ENCODE measurements around the gene DNAJC18.

DNA sequence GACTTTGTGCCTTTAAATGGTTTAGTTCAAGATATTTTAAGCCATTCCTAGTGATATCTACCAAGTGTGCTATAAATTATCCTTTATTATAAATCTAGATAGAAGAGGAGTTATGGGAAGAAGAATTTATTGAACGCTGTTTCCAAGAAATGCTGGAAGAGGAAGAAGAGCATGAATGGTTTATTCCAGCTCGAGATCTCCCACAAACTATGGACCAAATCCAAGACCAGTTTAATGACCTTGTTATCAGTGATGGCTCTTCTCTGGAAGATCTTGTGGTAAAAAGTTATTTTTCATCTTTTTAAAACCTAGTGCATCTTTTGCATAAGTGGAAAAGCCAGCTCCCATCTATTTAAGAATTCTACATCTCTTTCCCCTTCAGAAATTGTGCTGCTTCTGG is 74.9 kb downstream of the DNAJC18 start:
- TF ChIP-seq, protein P1, sequence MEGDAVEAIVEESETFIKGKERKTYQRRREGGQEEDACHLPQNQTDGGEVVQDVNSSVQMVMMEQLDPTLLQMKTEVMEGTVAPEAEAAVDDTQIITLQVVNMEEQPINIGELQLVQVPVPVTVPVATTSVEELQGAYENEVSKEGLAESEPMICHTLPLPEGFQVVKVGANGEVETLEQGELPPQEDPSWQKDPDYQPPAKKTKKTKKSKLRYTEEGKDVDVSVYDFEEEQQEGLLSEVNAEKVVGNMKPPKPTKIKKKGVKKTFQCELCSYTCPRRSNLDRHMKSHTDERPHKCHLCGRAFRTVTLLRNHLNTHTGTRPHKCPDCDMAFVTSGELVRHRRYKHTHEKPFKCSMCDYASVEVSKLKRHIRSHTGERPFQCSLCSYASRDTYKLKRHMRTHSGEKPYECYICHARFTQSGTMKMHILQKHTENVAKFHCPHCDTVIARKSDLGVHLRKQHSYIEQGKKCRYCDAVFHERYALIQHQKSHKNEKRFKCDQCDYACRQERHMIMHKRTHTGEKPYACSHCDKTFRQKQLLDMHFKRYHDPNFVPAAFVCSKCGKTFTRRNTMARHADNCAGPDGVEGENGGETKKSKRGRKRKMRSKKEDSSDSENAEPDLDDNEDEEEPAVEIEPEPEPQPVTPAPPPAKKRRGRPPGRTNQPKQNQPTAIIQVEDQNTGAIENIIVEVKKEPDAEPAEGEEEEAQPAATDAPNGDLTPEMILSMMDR (IDR thresholded peaks at IDR 0.05) = no peak
- TF ChIP-seq POLR2AphosphoS5 (IDR thresholded peaks at IDR 0.05) = no peak
